ENCODE results near the gene PEDS1. TPM values are rescaled to one million over a fixed set of nuclear protein-coding genes. Genes with fewer than 3 reads are reported as not detected.

The PEDS1 gene
- total and polyA plus RNA-seq, 2 of the 13 experiments (the other 11 are each of a cell fraction or from before 2014, with no cell fraction given) = 30.5 to 93.9 TPM

- TF ChIP-seq U2AF1 (optimal IDR thresholded peaks at IDR 0.05; ENCODE audit: low read depth, low read length) = peak; percentile 96
- TF ChIP-seq HMG20A (CRISPR knock-in tag; IDR thresholded peaks at IDR 0.05; ENCODE audit: borderline replicate concordance) = peak; percentile 75; the same call in 1 of the 2 replicates
- TF ChIP-seq TMF1 (CRISPR knock-in tag; IDR thresholded peaks at IDR 0.05; ENCODE audit: low read depth) = no peak
- TF ChIP-seq ZNF335 (CRISPR knock-in tag; IDR thresholded peaks at IDR 0.05) = peak; percentile 89
- TF ChIP-seq MIXL1 (CRISPR knock-in tag; IDR thresholded peaks at IDR 0.05) = peak; percentile 43; the same call in 1 of the 2 replicates
- TF ChIP-seq ZNF660 (CRISPR knock-in tag; IDR thresholded peaks at IDR 0.05; ENCODE audit: borderline replicate concordance, low read depth) = no peak
- TF ChIP-seq CSRNP2 (CRISPR knock-in tag; conservative IDR thresholded peaks at IDR 0.05; ENCODE audit: low read depth) = no peak
- peak; percentile 93 for TF ChIP-seq NR2F2 (IDR thresholded peaks at IDR 0.05; ENCODE audit: borderline replicate concordance, low read depth)
- TF ChIP-seq ZNF337 (CRISPR knock-in tag; IDR thresholded peaks at IDR 0.05; ENCODE audit: borderline replicate concordance, low read depth) = peak; percentile 94; the same call in 1 of the 2 replicates
- peak; percentile 80; the same call in 1 of the 2 replicates for TF ChIP-seq ZNF704 (CRISPR knock-in tag; IDR thresholded peaks at IDR 0.05; ENCODE audit: borderline replicate concordance)
- peak; percentile 94; the same call in 1 of the 2 replicates for TF ChIP-seq ZNF891 (CRISPR knock-in tag; IDR thresholded peaks at IDR 0.05)
- 0 out of 2 replicates have a peak, but pooled peaks have one; percentile 57 for TF ChIP-seq ZNF34 (CRISPR knock-in tag; IDR thresholded peaks at IDR 0.05; ENCODE audit: borderline replicate concordance)
- peak; percentile 93 for TF ChIP-seq RXRA (CRISPR knock-in tag; IDR thresholded peaks at IDR 0.05)
- no peak for TF ChIP-seq GABPA (IDR thresholded peaks at IDR 0.05; ENCODE audit: low read depth, low read length)
- TF ChIP-seq GABPA (CRISPR knock-in tag; IDR thresholded peaks at IDR 0.05; ENCODE audit: low read depth) = peak; percentile 53; the same call in 1 of the 2 replicates
- peak; percentile 38; the same call in 1 of the 2 replicates for TF ChIP-seq IRF1 (CRISPR knock-in tag; IDR thresholded peaks at IDR 0.05; ENCODE audit: low read depth)
- TF ChIP-seq JDP2 (CRISPR knock-in tag; IDR thresholded peaks at IDR 0.05; ENCODE audit: borderline replicate concordance) = no peak; the same call in 1 of the 2 replicates
- TF ChIP-seq ZNF414 (CRISPR knock-in tag; IDR thresholded peaks at IDR 0.05) = peak; percentile 97
- TF ChIP-seq SAFB2 (CRISPR knock-in tag; IDR thresholded peaks at IDR 0.05; ENCODE audit: borderline replicate concordance, low read depth) = no peak; the same call in 1 of the 2 replicates
- no peak; the same call in 1 of the 2 replicates for TF ChIP-seq ZBTB38 (CRISPR knock-in tag; IDR thresholded peaks at IDR 0.05)
- TF ChIP-seq ZNF232 (CRISPR knock-in tag; IDR thresholded peaks at IDR 0.05; ENCODE audit: borderline replicate concordance) = peak; percentile 61; the same call in 1 of the 2 replicates
- peak; percentile 62; the same call in 1 of the 2 replicates for TF ChIP-seq ZNF460 (CRISPR knock-in tag; IDR thresholded peaks at IDR 0.05; ENCODE audit: borderline replicate concordance)
- TF ChIP-seq SKI (IDR thresholded peaks at IDR 0.05; ENCODE audit: partially characterized antibody) = peak; percentile 83
- TF ChIP-seq ZNF790 (CRISPR knock-in tag; IDR thresholded peaks at IDR 0.05; ENCODE audit: borderline replicate concordance) = peak; percentile 94
- no peak for TF ChIP-seq ZNF234 (CRISPR knock-in tag; conservative IDR thresholded peaks at IDR 0.05)
Observed at GRCh38 chr20:50165684-50166554, 12.4 kb upstream of the PEDS1 start (continued).

All from HepG2 (cell line).